Neural progenitor cell (in vitro differentiated cells): ENCODE data around the gene EVL. TPM values are rescaled to one million over a fixed set of nuclear protein-coding genes. Genes with fewer than 3 reads are reported as not detected.

Source experiments
- DNase-seq: peaks from one replicate; pipeline ENCODE4 v3.0.0-alpha.2; 2016; ENCODE audit warnings: low spot score
- H2AFZ ChIP-seq: fragments of 200-600 bp; sonication (generic); replicated peaks from 2 replicates; pipeline ENCODE4 v1.6.1; 2016; ENCODE audit warnings: antibody characterized with exemption
- H3F3A ChIP-seq: fragments of 200-600 bp; sonication (generic); 2 replicates; pipeline ENCODE4 v1.6.1; 2016; ENCODE audit warnings: antibody characterized with exemption, low read depth
- H3K27ac ChIP-seq: fragments of 200-600 bp; sonication (generic); 2 replicates; pipeline ENCODE4 v1.5.1; 2016; ENCODE audit warnings: mild to moderate bottlenecking
- H3K27me3 ChIP-seq: fragments of 200-600 bp; sonication (generic); 2 replicates; pipeline ENCODE4 v1.6.1; 2016; ENCODE audit warnings: mild to moderate bottlenecking, moderate library complexity
- H3K36me3 ChIP-seq: fragments of 200-600 bp; sonication (generic); 2 replicates; pipeline ENCODE4 v1.5.1; 2016
- H3K4me1 ChIP-seq: fragments of 200-600 bp; sonication (generic); 2 replicates; pipeline ENCODE4 v1.6.1; 2016; ENCODE audit warnings: mixed run types
- H3K4me2 ChIP-seq: fragments of 200-600 bp; sonication (generic); 2 replicates; pipeline ENCODE4 v1.6.1; 2016
- H3K4me3 ChIP-seq: fragments of 200-600 bp; sonication (generic); 2 replicates; pipeline ENCODE4 v1.5.1; 2016
- H3K79me2 ChIP-seq: fragments of 200-600 bp; sonication (generic); 2 replicates; pipeline ENCODE4 v1.6.1; 2016; ENCODE audit warnings: low read depth
- H3K9ac ChIP-seq: fragments of 200-600 bp; sonication (generic); 2 replicates; pipeline ENCODE4 v1.6.1; 2016
- H3K9me3 ChIP-seq: fragments of 200-600 bp; sonication (generic); 2 replicates; pipeline ENCODE4 v1.5.1; 2016; ENCODE audit warnings: low read depth
- H4K20me1 ChIP-seq: fragments of 200-600 bp; sonication (generic); 2 replicates; pipeline ENCODE4 v1.6.1; 2016; ENCODE audit warnings: low read depth
- H3K27ac Mint-ChIP-seq: 3 replicates; pipeline ENCODE4 v1.8.0; 2021; ENCODE audit warnings: mixed read lengths
- H3K27me3 Mint-ChIP-seq: 2 replicates; pipeline ENCODE4 v1.8.0; 2022; ENCODE audit warnings: low read depth, mild to moderate bottlenecking, inconsistent platforms, moderate library complexity, mixed read lengths; ENCODE audit not compliant: insufficient read depth
- H3K36me3 Mint-ChIP-seq: 3 replicates; pipeline ENCODE4 v1.8.0; 2021; ENCODE audit warnings: mixed read lengths
- H3K4me1 Mint-ChIP-seq: 3 replicates; pipeline ENCODE4 v1.8.0; 2021; ENCODE audit warnings: mixed read lengths
- H3K4me3 Mint-ChIP-seq: 3 replicates; pipeline ENCODE4 v1.8.0; 2021; ENCODE audit warnings: mild to moderate bottlenecking, moderate library complexity, mixed read lengths
- H3K9me3 Mint-ChIP-seq: 3 replicates; pipeline ENCODE4 v1.8.0; 2020; ENCODE audit warnings: mixed read lengths
- EZH2 ChIP-seq: fragments of 200-600 bp; sonication (generic); IDR thresholded peaks from 2 replicates; pipeline ENCODE4 v1.6.1; 2017; ENCODE audit warnings: antibody characterized with exemption, mild to moderate bottlenecking, moderate library complexity
- EZH2phosphoT487 ChIP-seq: fragments of 200-600 bp; sonication (generic); IDR thresholded peaks from 2 replicates; pipeline ENCODE4 v1.6.1; 2017; ENCODE audit warnings: antibody characterized with exemption
- total RNA-seq: library from RNA; depleted of rRNA; stranded (reverse); fragments of >200 nt; gene quantifications from 2 replicates; pipeline ENCODE4 v1.2.3, GENCODE V29; 2015; ENCODE audit warnings: low replicate concordance
- TF ChIP-seq, protein P1 (sequence below): fragments of 200-600 bp; sonication (generic); IDR thresholded peaks from 2 replicates; pipeline ENCODE4 v1.5.1; 2017; ENCODE audit warnings: antibody characterized with exemption, mild to moderate bottlenecking

The EVL gene
- total RNA-seq, 1 donor from 2014 or later, result 49.2 TPM

GRCh38 chr14:100049220-100049619 lies 16.0 kb upstream of the EVL start:
- no peak overlapping the region for H3K27ac Mint-ChIP-seq
- no peak overlapping the region for H3K4me2 ChIP-seq
- no peaks in the 10 kb centered on the region for H3K36me3 ChIP-seq
- H3K27ac ChIP-seq, result no peak overlapping the region
- H3K4me3 ChIP-seq, result no peak overlapping the region
- no peak overlapping the region for H2AFZ ChIP-seq
- H3K27me3 Mint-ChIP-seq, result peaks cover 2% of the 10 kb centered on the region
- no peaks in the 10 kb centered on the region for H3K9me3 Mint-ChIP-seq
- no peaks in the 10 kb centered on the region for H3F3A ChIP-seq
- H3K4me3 Mint-ChIP-seq, result no peak overlapping the region
- TF ChIP-seq EZH2phosphoT487 (no peak), EZH2 (no peak)
- TF ChIP-seq, protein P1, sequence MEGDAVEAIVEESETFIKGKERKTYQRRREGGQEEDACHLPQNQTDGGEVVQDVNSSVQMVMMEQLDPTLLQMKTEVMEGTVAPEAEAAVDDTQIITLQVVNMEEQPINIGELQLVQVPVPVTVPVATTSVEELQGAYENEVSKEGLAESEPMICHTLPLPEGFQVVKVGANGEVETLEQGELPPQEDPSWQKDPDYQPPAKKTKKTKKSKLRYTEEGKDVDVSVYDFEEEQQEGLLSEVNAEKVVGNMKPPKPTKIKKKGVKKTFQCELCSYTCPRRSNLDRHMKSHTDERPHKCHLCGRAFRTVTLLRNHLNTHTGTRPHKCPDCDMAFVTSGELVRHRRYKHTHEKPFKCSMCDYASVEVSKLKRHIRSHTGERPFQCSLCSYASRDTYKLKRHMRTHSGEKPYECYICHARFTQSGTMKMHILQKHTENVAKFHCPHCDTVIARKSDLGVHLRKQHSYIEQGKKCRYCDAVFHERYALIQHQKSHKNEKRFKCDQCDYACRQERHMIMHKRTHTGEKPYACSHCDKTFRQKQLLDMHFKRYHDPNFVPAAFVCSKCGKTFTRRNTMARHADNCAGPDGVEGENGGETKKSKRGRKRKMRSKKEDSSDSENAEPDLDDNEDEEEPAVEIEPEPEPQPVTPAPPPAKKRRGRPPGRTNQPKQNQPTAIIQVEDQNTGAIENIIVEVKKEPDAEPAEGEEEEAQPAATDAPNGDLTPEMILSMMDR, result no peak
- H3K4me1 ChIP-seq, result peaks cover 9% of the 10 kb centered on the region
- no peak overlapping the region for H3K9ac ChIP-seq
- H3K9me3 ChIP-seq, result no peaks in the 10 kb centered on the region
- DNase-seq, result no peak
- no peaks in the 10 kb centered on the region for H3K27me3 ChIP-seq
- H3K4me1 Mint-ChIP-seq, result peaks cover 28% of the 10 kb centered on the region
- peaks cover 1% of the 10 kb centered on the region for H3K36me3 Mint-ChIP-seq
- peaks cover 27% of the 10 kb centered on the region for H4K20me1 ChIP-seq
- peaks cover 19% of the 10 kb centered on the region for H3K79me2 ChIP-seq

DNA sequence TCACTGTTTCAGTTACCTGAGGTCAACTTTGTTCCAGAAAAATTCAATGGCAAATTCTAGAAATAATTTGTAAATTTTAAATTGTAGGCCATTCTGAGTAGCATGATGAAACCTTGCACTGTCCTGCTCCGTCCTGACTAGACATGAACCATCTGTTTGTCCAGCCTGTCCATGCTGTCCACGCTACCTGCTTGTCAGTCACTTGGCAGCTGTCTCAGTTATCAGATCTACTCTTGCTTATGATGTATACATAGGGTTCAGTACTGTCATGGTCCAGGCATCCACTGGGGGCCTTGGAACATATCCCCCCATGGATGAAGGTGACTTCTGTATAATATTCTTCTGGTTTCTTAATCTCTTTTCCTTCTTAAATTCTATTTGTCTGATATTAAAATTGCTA lies 14.1 kb upstream of the EVL start:
- Mint-ChIP-seq H3K36me3 (peaks cover 1% of the 10 kb centered on the region), H3K9me3 (no peaks in the 10 kb centered on the region), H3K27ac (no peak overlapping the region), H3K4me3 (no peak overlapping the region), H3K4me1 (peaks cover 14% of the 10 kb centered on the region), H3K27me3 (peaks cover 4% of the 10 kb centered on the region)
- H3K27me3 ChIP-seq, result no peaks in the 10 kb centered on the region
- no peak overlapping the region for H2AFZ ChIP-seq
- no peaks in the 10 kb centered on the region for H3F3A ChIP-seq
- no peaks in the 10 kb centered on the region for H3K36me3 ChIP-seq
- DNase-seq, result no peak
- H3K4me2 ChIP-seq, result no peak overlapping the region
- H3K27ac ChIP-seq, result no peak overlapping the region
- H3K79me2 ChIP-seq, result peaks cover 19% of the 10 kb centered on the region
- no peak overlapping the region for H3K4me3 ChIP-seq
- H4K20me1 ChIP-seq, result peaks cover 30% of the 10 kb centered on the region
- TF ChIP-seq EZH2phosphoT487 (no peak), EZH2 (no peak)
- TF ChIP-seq, protein P1, result no peak
- H3K4me1 ChIP-seq, result no peaks in the 10 kb centered on the region
- no peak overlapping the region for H3K9ac ChIP-seq
- no peaks in the 10 kb centered on the region for H3K9me3 ChIP-seq

DNA sequence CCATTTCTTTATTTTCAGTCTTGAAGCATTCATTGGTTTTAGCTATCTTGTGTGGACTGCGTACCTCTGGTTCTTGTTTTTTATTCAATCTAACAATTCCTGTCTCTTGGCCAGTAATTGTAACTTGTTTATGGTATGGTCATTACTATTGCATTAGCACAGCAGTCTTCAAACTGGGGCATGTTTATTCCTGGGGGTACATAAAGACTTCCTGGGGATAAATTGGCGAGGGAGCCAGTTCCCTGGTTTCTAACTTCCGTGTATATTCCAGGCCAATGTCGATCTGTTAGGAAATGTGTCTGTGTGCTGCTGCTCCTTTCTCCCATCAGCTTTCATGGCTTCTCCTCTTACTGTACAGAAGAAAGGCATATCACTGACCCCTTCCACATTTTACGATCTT lies 13.7 kb upstream of the EVL start:
- H3K4me3 ChIP-seq, result no peak overlapping the region
- DNase-seq, result no peak
- Mint-ChIP-seq H3K36me3 (peaks cover 1% of the 10 kb centered on the region), H3K4me3 (no peak overlapping the region), H3K27me3 (peaks cover 4% of the 10 kb centered on the region), H3K27ac (no peak overlapping the region), H3K9me3 (no peaks in the 10 kb centered on the region), H3K4me1 (peaks cover 14% of the 10 kb centered on the region)
- no peak overlapping the region for H3K4me2 ChIP-seq
- TF ChIP-seq EZH2phosphoT487 (no peak), EZH2 (no peak)
- TF ChIP-seq, protein P1, result no peak
- peaks cover 31% of the 10 kb centered on the region for H4K20me1 ChIP-seq
- H3K9ac ChIP-seq, result no peak overlapping the region
- peaks cover 19% of the 10 kb centered on the region for H3K79me2 ChIP-seq
- H3F3A ChIP-seq, result no peaks in the 10 kb centered on the region
- H3K36me3 ChIP-seq, result no peaks in the 10 kb centered on the region
- no peaks in the 10 kb centered on the region for H3K9me3 ChIP-seq
- no peak overlapping the region for H2AFZ ChIP-seq
- H3K27me3 ChIP-seq, result no peaks in the 10 kb centered on the region
- H3K27ac ChIP-seq, result no peak overlapping the region
- no peaks in the 10 kb centered on the region for H3K4me1 ChIP-seq
